Fibroblast of mammary gland (primary cell): ENCODE data around the gene MUC2.

Experiments
- DNase-seq: peaks from one replicate; pipeline ENCODE4 v3.0.0-alpha.2; 2010; ENCODE audit warnings: low read depth
- H3K4me3 ChIP-seq: 2 replicates; pipeline ENCODE4 v1.5.1; 2011; ENCODE audit warnings: low read depth, mild to moderate bottlenecking, low read length, moderate library complexity; ENCODE audit not compliant: control insufficient read depth
- CTCF ChIP-seq: conservative IDR thresholded peaks from 2 replicates; pipeline ENCODE4 v1.5.1; 2011; ENCODE audit warnings: low read depth, low read length, inconsistent platforms; ENCODE audit not compliant: control insufficient read depth, insufficient read depth

MUC2 gene

GRCh38 chr11:1085440-1086170 lies 10.9 kb downstream of the MUC2 start:
- no peak for TF ChIP-seq CTCF
- no peak for DNase-seq

GRCh38 chr11:1086171-1087102 lies 11.8 kb downstream of the MUC2 start:
- DNase-seq: no peak
- no peak overlapping the region for H3K4me3 ChIP-seq
- no peak for TF ChIP-seq CTCF

More at GRCh38 chr11:1085440-1086170, 10.9 kb downstream of the MUC2 start:
- H3K4me3 ChIP-seq: no peak overlapping the region

- TF ChIP-seq CTCF: no peak
- no peak for DNase-seq
- H3K4me3 ChIP-seq: no peak overlapping the region
Measured at GRCh38 chr11:1087279-1087960, 12.7 kb downstream of the MUC2 start.

GRCh38 chr11:1087961-1088926 lies 13.6 kb downstream of the MUC2 start:
- no peak for DNase-seq
- no peak for TF ChIP-seq CTCF
- no peak overlapping the region for H3K4me3 ChIP-seq

- TF ChIP-seq CTCF: no peak
- no peak for DNase-seq
- no peak overlapping the region for H3K4me3 ChIP-seq
Measured at GRCh38 chr11:1088927-1089737, 14.5 kb downstream of the MUC2 start.
